NK-92 (cell line): Measurements from ENCODE around the gene WWTR1.

Experiments
- DNase-seq: peaks from one replicate; lab custom pipeline; 2025; ENCODE audit not compliant: unreplicated experiment; lab: John Stamatoyannopoulos, UW

Gene WWTR1

GRCh38 chr3:149655826-149656574 lies 1.8 kb downstream of the WWTR1 start:
- DNase-seq, result no peak

DNA sequence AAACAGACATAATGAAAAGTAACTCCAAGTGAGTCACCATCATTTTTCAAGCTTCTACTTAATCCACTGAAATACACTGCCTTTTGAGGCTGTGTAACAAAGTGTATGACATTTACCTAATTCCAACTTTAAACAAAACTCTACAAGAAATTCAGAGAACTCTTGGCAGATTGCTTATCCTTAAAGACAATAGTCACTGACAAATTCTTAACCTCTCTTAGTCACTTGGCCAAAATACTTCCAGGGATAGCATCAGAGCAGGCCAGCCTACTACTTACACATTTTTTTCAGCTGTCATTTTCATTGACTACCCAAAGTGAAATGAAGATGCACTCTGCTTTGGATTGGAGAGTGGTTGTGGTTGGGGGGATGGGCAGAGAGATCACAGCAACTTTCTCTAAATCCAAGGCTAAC lies 3.6 kb downstream of the WWTR1 start:
- DNase-seq, result no peak

- DNase-seq, result no peak
Observed at GRCh38 chr3:149653564-149653963, 4.3 kb downstream of the WWTR1 start.

GRCh38 chr3:149653136-149653535 lies 4.7 kb downstream of the WWTR1 start:
- DNase-seq, result no peak

DNA sequence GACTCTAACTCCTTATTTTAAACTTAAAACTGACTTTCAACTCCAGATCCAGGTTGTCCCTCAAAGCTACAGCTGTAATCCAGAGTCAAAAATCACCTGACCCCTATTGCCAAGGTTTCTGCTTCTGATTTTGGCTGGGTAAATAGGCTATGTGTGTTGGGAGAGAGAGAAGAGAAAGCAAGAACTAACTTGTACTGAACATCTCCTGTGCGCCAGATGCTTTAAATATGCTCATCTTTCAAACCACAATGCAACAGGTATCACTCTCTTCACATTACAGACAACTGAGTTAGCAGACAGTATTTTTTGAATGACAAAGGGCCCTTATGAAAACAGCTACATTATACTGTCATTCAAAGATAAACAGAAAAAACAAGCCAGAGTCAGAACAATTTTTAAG lies 7.0 kb downstream of the WWTR1 start:
- DNase-seq, result no peak

DNA sequence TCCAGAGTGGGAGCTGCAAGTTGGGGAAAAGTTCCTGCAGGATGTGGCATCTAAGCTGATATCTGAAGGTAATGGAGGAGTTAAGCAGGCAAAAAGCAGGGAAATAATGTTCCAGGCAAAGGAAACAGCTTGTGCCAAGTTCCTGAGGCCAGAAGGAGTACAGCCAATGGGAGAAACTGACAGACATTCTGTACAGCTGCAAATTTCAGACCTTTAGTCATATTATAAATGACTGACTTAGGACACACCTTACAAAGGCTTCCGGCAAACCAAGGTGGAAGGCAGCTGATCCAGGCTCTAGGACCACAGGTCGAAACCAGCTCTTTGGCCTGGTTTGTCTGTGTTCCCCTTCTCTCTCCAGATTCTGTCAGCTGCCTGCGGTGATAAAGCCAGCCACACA lies 9.3 kb downstream of the WWTR1 start:
- DNase-seq, result no peak

- no peak for DNase-seq
Observed at GRCh38 chr3:149647812-149648211, 10.0 kb downstream of the WWTR1 start.

DNA sequence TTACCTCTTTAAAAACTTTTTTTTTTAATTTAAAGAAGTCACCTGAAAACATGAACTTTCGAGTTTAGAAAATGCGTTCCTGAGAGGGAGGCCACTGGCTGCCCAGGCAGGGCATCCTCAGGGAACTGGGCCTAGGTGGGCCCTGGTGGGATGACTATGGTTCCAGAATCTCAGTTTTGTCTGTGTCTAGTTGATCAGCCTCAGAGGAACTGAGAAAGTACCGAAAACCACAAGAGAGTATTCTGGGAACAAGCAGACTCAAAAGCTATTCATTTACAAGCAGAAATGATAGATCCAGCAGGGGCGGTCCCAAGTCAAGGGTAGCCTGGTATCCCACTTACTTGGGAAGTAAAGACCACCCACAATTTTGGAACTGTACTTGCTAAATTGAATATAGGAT lies 10.5 kb downstream of the WWTR1 start:
- DNase-seq, result no peak

DNA sequence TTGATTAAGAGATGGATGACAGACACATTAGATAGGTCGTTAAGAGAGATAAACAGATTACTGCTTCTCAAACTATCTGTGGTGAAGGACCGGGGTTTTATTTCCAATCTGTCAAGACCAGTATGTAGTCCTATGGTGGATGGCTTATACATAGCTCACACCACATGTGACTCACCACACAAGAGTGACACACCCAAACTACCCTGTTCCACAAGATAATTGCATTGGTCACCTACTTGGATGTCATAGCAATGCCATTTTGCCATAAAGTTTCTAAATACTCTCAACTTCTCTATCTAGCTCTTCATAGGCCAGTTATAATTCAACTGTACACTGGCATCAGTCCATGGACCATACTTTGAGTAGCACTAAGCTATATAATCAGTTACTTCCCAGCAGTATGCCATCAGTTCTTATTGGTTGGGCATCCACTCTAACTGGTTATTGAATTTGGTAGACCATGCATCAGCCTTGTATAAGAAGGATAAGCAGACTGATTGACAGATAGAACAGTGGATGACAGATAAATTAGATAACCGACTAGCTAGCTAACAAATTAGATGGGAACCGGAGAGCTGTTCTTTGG lies 11.6 kb downstream of the WWTR1 start:
- no peak for DNase-seq

DNA sequence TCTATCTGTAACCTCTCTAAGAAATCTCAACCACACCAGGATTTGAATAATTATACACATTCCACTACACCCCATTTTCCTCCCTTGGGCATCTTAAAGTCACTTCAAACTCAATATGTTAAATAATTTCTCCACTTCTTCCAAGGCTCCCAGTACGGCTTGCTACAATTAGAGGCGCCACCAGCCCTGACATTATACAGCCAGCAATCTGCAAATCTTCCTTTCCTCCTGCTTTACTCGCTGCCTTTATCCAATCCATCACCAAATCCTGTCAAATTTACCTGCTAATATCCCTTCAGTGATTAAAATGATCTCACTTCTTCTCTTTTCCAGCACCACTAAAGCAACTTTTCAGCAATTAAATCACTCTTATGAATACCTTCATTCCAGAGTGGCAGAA lies 13.9 kb downstream of the WWTR1 start:
- DNase-seq, result no peak

DNA sequence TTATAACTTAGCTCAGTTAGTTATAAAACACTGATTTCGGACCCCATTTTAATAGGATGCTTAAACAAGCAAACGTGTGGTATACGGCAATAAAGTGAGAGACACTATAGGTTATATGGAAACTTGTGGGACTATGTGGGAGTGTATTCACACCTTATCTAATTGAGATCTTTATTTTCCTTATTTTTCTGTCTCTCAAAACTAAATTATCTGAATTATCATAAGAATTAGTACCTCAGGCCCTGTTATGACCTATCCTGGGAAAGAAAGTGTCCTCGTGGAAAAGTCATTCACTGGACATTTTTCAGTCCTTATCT lies 14.4 kb downstream of the WWTR1 start:
- no peak for DNase-seq

DNA sequence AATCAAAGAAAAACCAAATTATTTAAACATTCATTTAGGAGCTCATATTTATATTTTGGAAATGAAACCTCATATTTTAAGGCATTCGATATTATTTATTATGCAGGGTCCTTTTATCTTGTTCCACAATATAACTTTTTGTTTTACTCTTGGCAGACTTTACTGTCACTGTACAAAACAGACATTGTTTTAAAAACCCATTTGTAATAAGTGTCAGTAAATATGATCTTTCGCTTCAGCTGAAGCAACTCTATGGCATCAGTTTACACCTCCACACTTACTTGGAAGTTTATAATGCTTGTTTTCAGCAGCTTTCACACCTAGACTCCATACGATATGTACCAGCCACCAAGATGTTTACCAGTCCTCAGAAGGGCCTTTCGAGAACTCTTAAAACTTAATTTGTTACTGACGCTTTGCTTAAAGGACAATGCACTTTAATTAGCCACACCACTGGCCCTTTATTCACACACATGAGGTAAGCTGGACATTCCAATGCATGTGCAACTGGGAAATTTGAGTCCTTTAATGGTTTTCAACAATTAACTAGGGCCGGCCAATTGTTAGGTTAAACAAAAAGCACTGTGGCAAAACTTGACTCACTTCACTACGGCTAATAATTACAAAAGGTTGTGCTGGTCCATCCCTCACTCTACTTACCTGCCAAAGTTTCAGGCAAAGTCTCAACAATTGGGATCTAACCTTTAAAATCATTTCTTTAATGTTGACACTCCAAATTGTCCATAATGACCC lies 16.7 kb downstream of the WWTR1 start:
- DNase-seq, result no peak

- no peak for DNase-seq
Observed at GRCh38 chr3:149639093-149639486, 18.7 kb downstream of the WWTR1 start.

- no peak for DNase-seq
Observed at GRCh38 chr3:149638228-149639092, 19.4 kb downstream of the WWTR1 start.

DNA sequence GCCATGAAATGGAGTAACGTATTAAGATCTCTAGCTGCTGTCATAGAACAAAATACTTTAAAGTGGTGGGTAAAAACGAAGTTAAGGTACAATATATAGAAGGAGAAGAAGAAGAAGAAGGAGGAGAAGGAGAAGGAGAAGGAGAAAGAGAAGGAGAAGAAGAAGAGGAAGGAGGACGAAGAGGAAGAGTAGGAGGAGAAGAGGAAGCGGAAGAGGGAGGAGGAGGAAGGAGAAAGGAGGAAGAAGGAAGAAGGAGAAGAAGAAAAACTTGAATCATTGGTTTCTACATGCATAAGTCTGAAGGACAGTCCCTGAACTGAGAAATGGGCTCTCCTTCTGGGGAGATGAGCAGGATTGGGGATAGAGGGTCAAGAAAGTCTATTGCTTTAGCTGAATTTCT lies 22.4 kb downstream of the WWTR1 start:
- DNase-seq, result no peak

- DNase-seq, result no peak
Observed at GRCh38 chr3:149634573-149634972, 23.3 kb downstream of the WWTR1 start.

GRCh38 chr3:149634072-149634471 lies 23.8 kb downstream of the WWTR1 start:
- DNase-seq, result no peak

GRCh38 chr3:149632225-149632624 lies 25.6 kb downstream of the WWTR1 start:
- no peak for DNase-seq

- DNase-seq, result no peak
Observed at GRCh38 chr3:149630806-149631205, 27.0 kb downstream of the WWTR1 start.

DNA sequence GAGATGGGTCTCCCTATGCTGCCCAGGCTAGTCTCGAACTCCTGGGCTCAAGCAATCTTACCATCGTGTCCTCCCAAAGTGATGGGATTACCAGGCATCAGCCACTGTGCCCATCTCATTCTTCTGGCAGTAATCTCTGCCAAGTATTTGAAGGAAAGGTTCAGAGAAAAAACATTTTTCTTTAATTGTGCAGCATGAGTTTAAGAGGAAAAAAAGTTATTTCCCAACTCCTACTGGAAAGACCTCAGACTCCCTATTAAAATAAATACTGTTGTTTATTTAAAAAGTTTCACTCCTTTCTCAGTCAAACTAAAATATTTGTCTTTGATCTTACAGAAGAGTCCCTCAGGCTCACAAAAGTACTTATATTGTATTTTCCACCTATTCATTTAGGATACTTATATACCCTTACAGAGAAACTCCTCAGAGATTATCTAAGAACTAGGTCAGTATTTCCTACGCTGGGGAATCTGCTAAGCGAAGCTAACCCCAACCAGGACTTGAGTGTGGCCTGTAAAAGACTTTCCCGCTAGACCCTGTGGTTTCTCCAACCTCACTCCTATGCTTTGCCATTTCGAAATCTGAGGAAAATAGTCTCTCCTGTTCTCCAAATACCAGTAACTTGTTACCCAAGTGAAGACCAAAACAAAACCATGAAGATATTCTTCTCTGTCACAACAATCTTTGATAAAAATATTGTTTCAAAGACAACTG lies 28.7 kb downstream of the WWTR1 start:
- no peak for DNase-seq

GRCh38 chr3:149626671-149627070 lies 31.2 kb downstream of the WWTR1 start:
- DNase-seq, result no peak
